Measurements from ENCODE around the gene SLC25A27. TPM values are rescaled to one million over a fixed set of nuclear protein-coding genes. Genes with fewer than 3 reads are reported as not detected.

Gene SLC25A27
- total and polyA plus RNA-seq, 4 donors: 2.5 to 24.2 (median 4.9) TPM

- Histone ChIP-seq H3K27ac (ENCODE audit: low read depth in 1 of 2, low read length in 2 of 2) (peak overlapping the region; percentile 83 to 93), H3K4me1 (ENCODE audit: control insufficient read depth in 4 of 4, insufficient read depth in 4 of 4, low read length in 3 of 4) (peaks cover 5 to 24% (median 16%) of the 10 kb centered on the region in 4 donors), H3K27me3 (ENCODE audit: control insufficient read depth in 4 of 4, insufficient read depth in 4 of 4, low read length in 3 of 4) (no peaks in the 10 kb centered on the region), H3K4me3 (ENCODE audit: low read depth in 1 of 3, low read length in 3 of 3) (peak overlapping the region; percentile 86 to 95 (median 94)), H3K9me3 (ENCODE audit: control insufficient read depth in 4 of 4, low read length in 3 of 4) (no peaks in the 10 kb centered on the region), H3K9ac (ENCODE audit: low read depth in 1 of 2, low read length in 2 of 2) (peak overlapping the region; percentile 59 to 80), H3K36me3 (ENCODE audit: control insufficient read depth in 4 of 4, insufficient read depth in 3 of 4, low read depth in 1 of 4, low read length in 3 of 4) (no peaks in the 10 kb centered on the region)
- no peak for DNase-seq (ENCODE audit: low spot score)
- TF ChIP-seq NR2F2 (IDR thresholded peaks at IDR 0.05) (no peak), CTCF (IDR thresholded peaks at IDR 0.05; ENCODE audit: low read depth, low read length, missing input control) (no peak), RXRA (IDR thresholded peaks at IDR 0.05) (no peak)
- 14% methylated on average over 10 of the region's 10 CpGs for WGBS
Observed at GRCh38 chr6:46653439-46654195, 842 bp downstream of the SLC25A27 start.

- TF ChIP-seq, protein P1, sequence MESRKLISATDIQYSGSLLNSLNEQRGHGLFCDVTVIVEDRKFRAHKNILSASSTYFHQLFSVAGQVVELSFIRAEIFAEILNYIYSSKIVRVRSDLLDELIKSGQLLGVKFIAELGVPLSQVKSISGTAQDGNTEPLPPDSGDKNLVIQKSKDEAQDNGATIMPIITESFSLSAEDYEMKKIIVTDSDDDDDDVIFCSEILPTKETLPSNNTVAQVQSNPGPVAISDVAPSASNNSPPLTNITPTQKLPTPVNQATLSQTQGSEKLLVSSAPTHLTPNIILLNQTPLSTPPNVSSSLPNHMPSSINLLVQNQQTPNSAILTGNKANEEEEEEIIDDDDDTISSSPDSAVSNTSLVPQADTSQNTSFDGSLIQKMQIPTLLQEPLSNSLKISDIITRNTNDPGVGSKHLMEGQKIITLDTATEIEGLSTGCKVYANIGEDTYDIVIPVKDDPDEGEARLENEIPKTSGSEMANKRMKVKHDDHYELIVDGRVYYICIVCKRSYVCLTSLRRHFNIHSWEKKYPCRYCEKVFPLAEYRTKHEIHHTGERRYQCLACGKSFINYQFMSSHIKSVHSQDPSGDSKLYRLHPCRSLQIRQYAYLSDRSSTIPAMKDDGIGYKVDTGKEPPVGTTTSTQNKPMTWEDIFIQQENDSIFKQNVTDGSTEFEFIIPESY (IDR thresholded peaks at IDR 0.05): no peak
- TF ChIP-seq, protein P2, sequence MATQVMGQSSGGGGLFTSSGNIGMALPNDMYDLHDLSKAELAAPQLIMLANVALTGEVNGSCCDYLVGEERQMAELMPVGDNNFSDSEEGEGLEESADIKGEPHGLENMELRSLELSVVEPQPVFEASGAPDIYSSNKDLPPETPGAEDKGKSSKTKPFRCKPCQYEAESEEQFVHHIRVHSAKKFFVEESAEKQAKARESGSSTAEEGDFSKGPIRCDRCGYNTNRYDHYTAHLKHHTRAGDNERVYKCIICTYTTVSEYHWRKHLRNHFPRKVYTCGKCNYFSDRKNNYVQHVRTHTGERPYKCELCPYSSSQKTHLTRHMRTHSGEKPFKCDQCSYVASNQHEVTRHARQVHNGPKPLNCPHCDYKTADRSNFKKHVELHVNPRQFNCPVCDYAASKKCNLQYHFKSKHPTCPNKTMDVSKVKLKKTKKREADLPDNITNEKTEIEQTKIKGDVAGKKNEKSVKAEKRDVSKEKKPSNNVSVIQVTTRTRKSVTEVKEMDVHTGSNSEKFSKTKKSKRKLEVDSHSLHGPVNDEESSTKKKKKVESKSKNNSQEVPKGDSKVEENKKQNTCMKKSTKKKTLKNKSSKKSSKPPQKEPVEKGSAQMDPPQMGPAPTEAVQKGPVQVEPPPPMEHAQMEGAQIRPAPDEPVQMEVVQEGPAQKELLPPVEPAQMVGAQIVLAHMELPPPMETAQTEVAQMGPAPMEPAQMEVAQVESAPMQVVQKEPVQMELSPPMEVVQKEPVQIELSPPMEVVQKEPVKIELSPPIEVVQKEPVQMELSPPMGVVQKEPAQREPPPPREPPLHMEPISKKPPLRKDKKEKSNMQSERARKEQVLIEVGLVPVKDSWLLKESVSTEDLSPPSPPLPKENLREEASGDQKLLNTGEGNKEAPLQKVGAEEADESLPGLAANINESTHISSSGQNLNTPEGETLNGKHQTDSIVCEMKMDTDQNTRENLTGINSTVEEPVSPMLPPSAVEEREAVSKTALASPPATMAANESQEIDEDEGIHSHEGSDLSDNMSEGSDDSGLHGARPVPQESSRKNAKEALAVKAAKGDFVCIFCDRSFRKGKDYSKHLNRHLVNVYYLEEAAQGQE (IDR thresholded peaks at IDR 0.05): no peak
- TF ChIP-seq TAF1 (conservative IDR thresholded peaks at IDR 0.05) (no peak), YY1 (IDR thresholded peaks at IDR 0.05) (no peak), FOXA2 (IDR thresholded peaks at IDR 0.05) (no peak), ATF3 (IDR thresholded peaks at IDR 0.05) (no peak), RAD21 (IDR thresholded peaks at IDR 0.05) (no peak), JUND (IDR thresholded peaks at IDR 0.05) (no peak), HNF4A (conservative IDR thresholded peaks at IDR 0.05) (no peak), EGR1 (IDR thresholded peaks at IDR 0.05; ENCODE audit: low read depth in 2 of 2) (no peak), CTCF (IDR thresholded peaks at IDR 0.05; ENCODE audit: low read depth, low read length, missing input control) (no peak), FOXA1 (IDR thresholded peaks at IDR 0.05) (no peak), NR2F2 (IDR thresholded peaks at IDR 0.05) (no peak)
- TF ChIP-seq, protein P3, sequence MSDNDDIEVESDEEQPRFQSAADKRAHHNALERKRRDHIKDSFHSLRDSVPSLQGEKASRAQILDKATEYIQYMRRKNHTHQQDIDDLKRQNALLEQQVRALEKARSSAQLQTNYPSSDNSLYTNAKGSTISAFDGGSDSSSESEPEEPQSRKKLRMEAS (IDR thresholded peaks at IDR 0.05): no peak
- H3K36me3 ChIP-seq (ENCODE audit: control insufficient read depth in 4 of 4, insufficient read depth in 3 of 4, low read depth in 1 of 4, low read length in 3 of 4): no peaks in the 10 kb centered on the region
- peaks cover 0 to 17% (median 8%) of the 10 kb centered on the region in 4 donors for H3K4me1 ChIP-seq (ENCODE audit: control insufficient read depth in 4 of 4, insufficient read depth in 4 of 4, low read length in 3 of 4)
- no peak overlapping the region for H3K9ac ChIP-seq (ENCODE audit: low read depth in 1 of 2, low read length in 2 of 2)
- no peak for DNase-seq (ENCODE audit: low spot score)
- no peaks in the 10 kb centered on the region for H3K9me3 ChIP-seq (ENCODE audit: control insufficient read depth in 4 of 4, low read length in 3 of 4)
- 74% methylated on average over 6 of the region's 6 CpGs for WGBS
- H3K27ac ChIP-seq (ENCODE audit: low read depth in 1 of 2, low read length in 2 of 2): no peak overlapping the region
- no peak overlapping the region for H3K4me3 ChIP-seq (ENCODE audit: low read depth in 1 of 3, low read length in 3 of 3)
- no peaks in the 10 kb centered on the region for H3K27me3 ChIP-seq (ENCODE audit: control insufficient read depth in 4 of 4, insufficient read depth in 4 of 4, low read length in 3 of 4)
Observed at GRCh38 chr6:46655803-46656202, 3.0 kb downstream of the SLC25A27 start.
